B cell (primary cell): ENCODE results near the gene CGRRF1. TPM values are rescaled to one million over a fixed set of nuclear protein-coding genes. Genes with fewer than 3 reads are reported as not detected.

Experiments used
- ATAC-seq: fragments of 200-7000 bp; cut with Tn5 transposase; one replicate; pipeline ENCODE4 v1.10.0; 2021; ENCODE audit warnings: low read depth, mild to moderate bottlenecking, moderate number of reproducible peaks, moderate library complexity
- CTCF ChIA-PET: fragments of 350-600 bp; sonication (Branson Sonifier 250); formaldehyde crosslinking; loops from one replicate; lab custom pipeline; 2021; ENCODE audit warnings: antibody characterized with exemption, inconsistent platforms; lab: Charles Lee
- POLR2A ChIA-PET: fragments of 350-600 bp; sonication (Branson Sonifier 250); formaldehyde crosslinking; loops from one replicate; lab custom pipeline; 2021; ENCODE audit warnings: antibody characterized with exemption; lab: Charles Lee
- DNase-seq: peaks from one replicate; pipeline ENCODE4 v3.0.0; 2013
- H2AFZ ChIP-seq: 2 replicates; pipeline ENCODE4 v1.6.1; 2012; ENCODE audit warnings: mild to moderate bottlenecking, low read depth, low read length; ENCODE audit not compliant: insufficient read depth, poor library complexity, severe bottlenecking
- H3K27ac ChIP-seq, 2 donors: 1 replicate in 1 of 2; 2 replicates in 1 of 2; pipeline ENCODE4 v1.5.1; 2012 to 2013; ENCODE audit warnings: low read length in 2 of 2, mild to moderate bottlenecking in 2 of 2, moderate library complexity in 1 of 2
- H3K27me3 ChIP-seq, 4 experiments: fragments of 200-600 bp in 1 of 4; sonication (generic) in 1 of 4; replicated peaks in 1 of 4; 1 replicate in 2 of 4; 2 replicates in 2 of 4; pipeline versions ENCODE4 v1.6.1 to v1.7.0; 2013 to 2016; ENCODE audit warnings: low read length in 3 of 4, mild to moderate bottlenecking in 2 of 4, mixed read lengths in 1 of 4, moderate library complexity in 1 of 4; ENCODE audit not compliant: insufficient read depth in 4 of 4, control insufficient read depth in 3 of 4; ENCODE audit errors: control extremely low read depth in 1 of 4
- H3K36me3 ChIP-seq, 2 experiments: replicated peaks in 1 of 2; 1 replicate in 1 of 2; 2 replicates in 1 of 2; pipeline versions ENCODE4 v1.6.1 to v1.7.1; 2013; ENCODE audit warnings: low read length in 1 of 2; ENCODE audit not compliant: insufficient read depth in 2 of 2, control insufficient read depth in 1 of 2; ENCODE audit errors: control extremely low read depth in 1 of 2, extremely low read depth in 1 of 2
- H3K4me1 ChIP-seq, 2 donors: fragments of 200-600 bp in 1 of 2; sonication (generic) in 1 of 2; 1 replicate in 1 of 2; 2 replicates in 1 of 2; pipeline versions ENCODE4 v1.5.1 to v1.6.1; 2013 to 2017; ENCODE audit warnings: low read length in 2 of 2; ENCODE audit not compliant: control insufficient read depth in 2 of 2, insufficient read depth in 2 of 2
- H3K4me2 ChIP-seq: replicated peaks from 2 replicates; pipeline ENCODE3; 2012; ENCODE audit warnings: mild to moderate bottlenecking, low read depth, low read length; ENCODE audit not compliant: poor library complexity, severe bottlenecking
- H3K4me3 ChIP-seq, 5 experiments: fragments of 200-600 bp in 1 of 5; sonication (generic) in 1 of 5; 1 replicate in 3 of 5; 2 replicates in 2 of 5; pipeline versions ENCODE4 v1.5.1 to v1.7.0; 2011 to 2016; ENCODE audit warnings: low read length in 4 of 5, mild to moderate bottlenecking in 4 of 5, low read depth in 2 of 5, control low read depth in 1 of 5, moderate library complexity in 1 of 5; ENCODE audit not compliant: insufficient read depth in 1 of 5; ENCODE audit errors: control extremely low read depth in 1 of 5, extremely low read depth in 1 of 5
- H3K79me2 ChIP-seq: fragments of 200-600 bp; sonication (generic); one replicate; pipeline ENCODE4 v1.6.0; 2016; ENCODE audit warnings: low read length; ENCODE audit not compliant: control insufficient read depth, insufficient read depth
- H3K9ac ChIP-seq: fragments of 200-600 bp; sonication (generic); 2 replicates; pipeline ENCODE4 v1.6.1; 2017; ENCODE audit warnings: mild to moderate bottlenecking, low read length, moderate library complexity
- H3K9me3 ChIP-seq, 3 donors: one replicate each; pipeline versions ENCODE4 v1.6.1 to v1.7.1; 2013; ENCODE audit warnings: low read length in 2 of 3; ENCODE audit not compliant: control insufficient read depth in 2 of 3, insufficient read depth in 1 of 3; ENCODE audit errors: control extremely low read depth in 1 of 3
- H4K20me1 ChIP-seq: 2 replicates; pipeline ENCODE4 v1.6.0; 2012; ENCODE audit warnings: mild to moderate bottlenecking, low read length; ENCODE audit not compliant: insufficient read depth, control insufficient read depth, poor library complexity, severe bottlenecking
- H3K27ac Mint-ChIP-seq: one replicate; pipeline ENCODE4 v1.8.0; 2021; ENCODE audit warnings: mixed read lengths
- H3K27me3 Mint-ChIP-seq: one replicate; pipeline ENCODE4 v1.8.0; 2021; ENCODE audit warnings: mixed read lengths
- H3K4me1 Mint-ChIP-seq: one replicate; pipeline ENCODE4 v1.8.0; 2021; ENCODE audit warnings: mixed read lengths
- H3K4me3 Mint-ChIP-seq: one replicate; pipeline ENCODE4 v1.8.0; 2021; ENCODE audit warnings: mixed read lengths
- H3K9me3 Mint-ChIP-seq: one replicate; pipeline ENCODE4 v1.8.0; 2022; ENCODE audit warnings: mixed read lengths; ENCODE audit not compliant: insufficient read depth
- CTCF ChIP-seq: fragments of 200-600 bp; IDR thresholded peaks from one replicate; pipeline ENCODE4 v1.8.0; 2022; ENCODE audit warnings: antibody characterized with exemption, mild to moderate bottlenecking
- EZH2 ChIP-seq: IDR thresholded peaks from 2 replicates; pipeline ENCODE4 v1.6.1; 2012; ENCODE audit warnings: borderline replicate concordance, low read depth, mild to moderate bottlenecking, moderate library complexity, low read length; ENCODE audit not compliant: insufficient read depth, poor library complexity, severe bottlenecking
- WGBS: methylation state at CpG from one replicate; pipeline ENCODE4 v1.1.5; 2013; ENCODE audit warnings: missing lambda C conversion rate; ENCODE audit not compliant: insufficient coverage; 5-methylcytosine and 5-hydroxymethylcytosine counted together
- intact Hi-C: fragments of 100-400 bp; cut with micrococcal nuclease; formaldehyde crosslinking; loops from one replicate; pipeline ENCODE4 v1.10.0; 2022
- polyA plus RNA-seq: library from polyadenylated mRNA; depleted of rRNA; stranded (reverse); fragments of >200 nt; gene quantifications from 2 replicates; pipeline ENCODE4 v1.2.3, GENCODE V29; 2012
- total RNA-seq, 2 donors: library from RNA; stranded (reverse); fragments of 120-200 nt in 1 of 2; gene quantifications; 1 replicate in 1 of 2; 2 replicates in 1 of 2; pipeline versions ENCODE4 v1.2.3 to v1.2.4, GENCODE V29; 2013 to 2022

CGRRF1 gene
- total and polyA plus RNA-seq, 2 donors (not counting 1 experiment from before 2014, with no cell fraction given), result 10.0 to 15.8 TPM

DNA sequence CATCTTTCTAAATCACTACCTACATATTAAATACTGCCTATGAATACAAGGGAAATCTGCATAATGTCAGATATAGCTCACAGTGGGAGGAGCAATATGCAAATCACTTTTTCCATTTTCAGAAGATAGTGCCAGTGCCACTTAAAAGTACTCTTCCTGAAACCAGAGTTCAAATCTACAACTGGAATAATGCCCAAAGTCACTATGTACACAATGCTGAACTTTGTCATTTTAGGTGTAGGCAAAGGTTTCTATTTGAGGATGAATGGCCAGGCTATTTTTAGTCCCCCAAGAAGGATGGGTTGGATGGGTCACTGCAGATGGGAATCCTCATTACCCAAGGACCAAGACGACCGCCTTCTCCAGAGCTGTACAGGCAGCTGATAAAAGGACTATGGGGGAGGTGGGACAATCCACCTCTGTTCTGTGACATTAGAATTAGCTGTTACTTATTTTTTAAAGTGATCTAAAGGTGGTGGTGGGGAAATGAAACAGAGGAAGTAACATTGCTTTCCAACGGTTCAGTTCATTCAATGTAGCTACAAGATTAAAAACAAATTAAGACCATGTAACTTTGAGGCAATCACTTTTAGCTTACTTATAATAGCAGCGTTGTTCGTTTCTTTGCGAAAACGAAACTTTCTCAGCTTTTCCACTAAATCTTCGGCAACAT lies 26.5 kb upstream of the CGRRF1 start:
- H3K9me3 Mint-ChIP-seq, result no peaks in the 10 kb centered on the region
- Histone ChIP-seq H3K36me3 (peaks cover 2 to 24% of the 10 kb centered on the region in 2 experiments), H3K27me3 (no peaks in the 10 kb centered on the region), H3K79me2 (peaks cover 68% of the 10 kb centered on the region), H3K4me1 (peaks cover 40 to 57% of the 10 kb centered on the region in 2 donors), H3K4me2 (peak overlapping the region; percentile 72), H2AFZ (no peak overlapping the region), H3K9me3 (no peaks in the 10 kb centered on the region), H3K27ac (peak overlapping the region; percentile 33 to 83), H4K20me1 (no peaks in the 10 kb centered on the region), H3K9ac (peak overlapping the region; percentile 63), H3K4me3 (peak overlapping the region; percentile 29 to 70 (median 45))
- TF ChIP-seq EZH2 (no peak), CTCF (no peak)
- ATAC-seq (peak; percentile 73), DNase-seq (peak; percentile 52)
- no peaks in the 10 kb centered on the region for H3K27me3 Mint-ChIP-seq
- ChIA-PET CTCF (interaction anchor here (0.9 to 1.4 kb wide), 3 partner anchors 26 to 291 kb away, joined by 3 to 4 read pairs (median 3); partner anchors contain the start of gene CGRRF1), POLR2A (interaction anchor here (1.3 kb wide), 1 partner anchor 27 kb away, joined by 6 read pairs; the partner anchor contains the start of gene CGRRF1)
- H3K4me1 Mint-ChIP-seq, result peaks cover 63% of the 10 kb centered on the region
- intact Hi-C loops, result loop anchor here (1.0 to 5.0 kb wide), 2 partner anchors 42 to 101 kb away; partner anchors contain the start of gene CNIH1
- H3K4me3 Mint-ChIP-seq, result peak overlapping the region; percentile 67
- WGBS, result no CpG with 5 or more reads among the region's 8 CpGs
- peak overlapping the region; percentile 87 for H3K27ac Mint-ChIP-seq

DNA sequence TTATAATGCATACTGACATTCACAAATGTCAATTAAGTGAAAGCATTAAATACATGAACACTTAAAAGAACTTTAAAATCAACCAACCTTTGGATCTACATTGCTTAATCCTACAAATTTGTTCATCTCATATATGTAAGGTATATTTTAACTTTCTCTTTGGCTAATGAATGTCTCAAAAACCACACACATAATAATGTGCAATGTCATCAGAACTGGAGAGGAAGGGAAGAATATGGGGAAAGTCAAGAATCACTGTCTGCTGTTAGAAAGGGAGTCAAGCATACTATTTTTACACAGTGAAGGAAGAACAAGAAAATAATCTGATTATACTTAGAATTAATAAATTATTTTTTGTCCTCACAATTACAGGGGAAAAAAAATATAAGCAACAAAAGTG lies 25.9 kb upstream of the CGRRF1 start:
- ATAC-seq (no peak), DNase-seq (no peak)
- CTCF ChIA-PET, result interaction anchor here (1.3 to 1.4 kb wide), 2 partner anchors 26 to 290 kb away, joined by 3 to 4 read pairs; partner anchors contain the start of gene CGRRF1
- Histone ChIP-seq H3K4me3 (peak overlapping the region; percentile 29 to 70 (median 45)), H3K79me2 (peaks cover 68% of the 10 kb centered on the region), H3K27ac (peak overlapping the region; percentile 33 to 83), H3K27me3 (no peaks in the 10 kb centered on the region), H3K9ac (peak overlapping the region; percentile 63), H4K20me1 (no peaks in the 10 kb centered on the region), H3K4me1 (peaks cover 41 to 57% of the 10 kb centered on the region in 2 donors), H2AFZ (no peak overlapping the region), H3K9me3 (no peaks in the 10 kb centered on the region), H3K36me3 (peaks cover 2 to 18% of the 10 kb centered on the region in 2 experiments), H3K4me2 (peak overlapping the region; percentile 72)
- no peaks in the 10 kb centered on the region for H3K9me3 Mint-ChIP-seq
- H3K27ac Mint-ChIP-seq, result peak overlapping the region; percentile 87
- intact Hi-C loops, result loop anchor here (1.0 to 5.0 kb wide), 2 partner anchors 43 to 102 kb away; partner anchors contain the start of gene CNIH1
- POLR2A ChIA-PET, result interaction anchor here (1.3 kb wide), 1 partner anchor 26 kb away, joined by 6 read pairs; the partner anchor contains the start of gene CGRRF1
- peaks cover 63% of the 10 kb centered on the region for H3K4me1 Mint-ChIP-seq
- H3K4me3 Mint-ChIP-seq, result peak overlapping the region; percentile 67
- TF ChIP-seq CTCF, result no peak
- TF ChIP-seq EZH2, result no peak
- no peaks in the 10 kb centered on the region for H3K27me3 Mint-ChIP-seq
